Gastrocnemius medialis (tissue), 4 donors: ENCODE results near the gene GNB5. TPM values are rescaled to one million over a fixed set of nuclear protein-coding genes. Genes with fewer than 3 reads are reported as not detected.

Experiments used
- ATAC-seq, 2 donors: fragments of 150-250 bp; one replicate each; pipeline ENCODE4 v1.9.1; 2016
- DNase-seq, 2 donors: peaks; one replicate each; pipeline ENCODE4 v3.0.0-alpha.2; 2019
- H3K27ac ChIP-seq, 4 donors: fragments of 200-600 bp; sonication (generic); 1 replicate in 1 of 4; 2 replicates in 3 of 4; pipeline ENCODE4 v1.5.1; 2016 to 2018; ENCODE audit warnings: mild to moderate bottlenecking in 2 of 4, moderate library complexity in 1 of 4
- H3K27me3 ChIP-seq, 3 donors: fragments of 200-600 bp; sonication (generic) in 2 of 3; 1 replicate in 1 of 3; 2 replicates in 2 of 3; pipeline versions ENCODE4 v1.5.1 to v1.6.0; 2016 to 2019; ENCODE audit warnings: mild to moderate bottlenecking in 1 of 3, moderate library complexity in 1 of 3
- H3K36me3 ChIP-seq, 2 donors: fragments of 200-600 bp; sonication (generic) in 1 of 2; one replicate each; pipeline ENCODE4 v1.5.1; 2017 to 2018
- H3K4me1 ChIP-seq, 2 donors: fragments of 200-600 bp; sonication (generic) in 1 of 2; one replicate each; pipeline ENCODE4 v1.5.1; 2016 to 2017; ENCODE audit warnings: mild to moderate bottlenecking in 2 of 2
- H3K4me3 ChIP-seq, 4 donors: fragments of 200-600 bp; sonication (generic) in 3 of 4; 1 replicate in 1 of 4; 2 replicates in 3 of 4; pipeline ENCODE4 v1.5.1; 2016 to 2019; ENCODE audit warnings: mild to moderate bottlenecking in 2 of 4
- H3K9me3 ChIP-seq, 3 donors: fragments of 200-600 bp; sonication (generic) in 2 of 3; 1 replicate in 1 of 3; 2 replicates in 2 of 3; pipeline ENCODE4 v1.5.1; 2016 to 2019
- POLR2A ChIP-seq, 2 donors: fragments of 450-650 bp; IDR thresholded peaks; one replicate each; pipeline ENCODE4 v1.6.1; 2017; ENCODE audit warnings: antibody characterized with exemption in 2 of 2, mild to moderate bottlenecking in 2 of 2, moderate library complexity in 2 of 2
- in situ Hi-C, 4 donors: fragments of 200-750 bp; cut with MboI; loops; one replicate each; pipeline versions ENCODE4 v1.15.0 to v1.8.0; 2017; ENCODE audit warnings: low sequenced_read_pairs in 4 of 4
- intact Hi-C: fragments of 100-400 bp; cut with DNase I; formaldehyde crosslinking; loops from one replicate; pipeline ENCODE4 v1.15.1; 2023; ENCODE audit warnings: low total_unique reads
- total RNA-seq, 4 donors: library from RNA; depleted of rRNA; stranded (reverse); fragments of >200 nt; gene quantifications; one replicate each; pipeline versions ENCODE4 v1.1.0 to v1.2.3, GENCODE V29; 2016
- TF ChIP-seq, protein P1 (sequence below), 5 experiments: fragments of 450-650 bp in 3 of 5; fragments of 200-600 bp in 2 of 5; sonication (generic) in 2 of 5; IDR thresholded peaks in 4 of 5; conservative IDR thresholded peaks in 1 of 5; 1 replicate in 4 of 5; 2 replicates in 1 of 5; pipeline ENCODE4 v1.5.1; 2016 to 2019; ENCODE audit warnings: antibody characterized with exemption in 5 of 5, mild to moderate bottlenecking in 3 of 5, moderate library complexity in 3 of 5

Gene GNB5
- total RNA-seq, 4 donors from 2014 or later, result 2.9 to 4.6 (median 3.6) TPM

DNA sequence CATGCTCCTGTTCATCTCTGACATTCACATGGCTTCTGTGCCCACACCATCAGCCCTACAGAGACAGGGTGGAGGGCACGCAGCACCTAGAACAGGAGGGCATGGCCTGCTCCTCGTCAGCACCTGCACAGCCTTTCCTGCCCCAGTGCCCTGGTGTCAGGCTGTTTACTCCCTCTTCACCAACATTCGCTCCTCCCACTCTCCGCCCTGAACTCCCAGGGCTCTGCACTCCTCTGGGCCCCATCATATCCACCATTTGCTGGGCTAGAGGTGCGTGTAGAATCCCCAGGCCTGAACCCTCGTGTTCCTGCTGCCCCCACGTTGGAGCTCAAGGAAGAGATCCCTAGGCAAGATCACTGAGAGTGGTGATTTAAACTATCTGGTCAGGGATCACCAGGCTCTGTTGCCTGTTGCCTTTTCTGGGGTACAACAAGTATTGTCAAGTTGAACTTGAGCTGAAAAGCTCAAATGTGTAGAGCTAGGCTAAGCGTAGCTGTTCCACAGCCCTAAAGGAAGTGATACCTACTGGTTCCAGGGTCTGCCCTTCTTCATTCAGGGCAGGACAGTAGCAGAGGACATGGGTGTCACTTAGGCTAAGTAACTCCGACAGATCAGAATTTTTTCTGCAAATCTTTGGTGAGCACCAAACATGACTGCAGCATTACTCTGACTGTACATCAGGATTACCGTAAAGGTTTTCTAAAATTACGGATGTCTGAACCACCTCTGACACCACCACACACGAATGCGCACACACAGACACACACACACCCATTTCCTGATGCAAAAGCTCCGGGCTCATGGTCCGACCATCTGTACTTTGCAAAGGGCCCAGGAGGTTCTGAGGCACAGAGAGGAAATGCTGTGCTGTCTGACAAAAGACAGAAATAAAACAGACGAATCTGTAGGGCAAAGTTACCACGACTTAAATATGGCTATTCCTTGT, 43.7 kb upstream of the GNB5 start:
- no peaks in the 10 kb centered on the region for H3K9me3 ChIP-seq
- H3K27me3 ChIP-seq, result no peaks in the 10 kb centered on the region
- no peak for DNase-seq
- no peak for TF ChIP-seq POLR2A (IDR thresholded peaks at IDR 0.05)
- TF ChIP-seq, protein P1, sequence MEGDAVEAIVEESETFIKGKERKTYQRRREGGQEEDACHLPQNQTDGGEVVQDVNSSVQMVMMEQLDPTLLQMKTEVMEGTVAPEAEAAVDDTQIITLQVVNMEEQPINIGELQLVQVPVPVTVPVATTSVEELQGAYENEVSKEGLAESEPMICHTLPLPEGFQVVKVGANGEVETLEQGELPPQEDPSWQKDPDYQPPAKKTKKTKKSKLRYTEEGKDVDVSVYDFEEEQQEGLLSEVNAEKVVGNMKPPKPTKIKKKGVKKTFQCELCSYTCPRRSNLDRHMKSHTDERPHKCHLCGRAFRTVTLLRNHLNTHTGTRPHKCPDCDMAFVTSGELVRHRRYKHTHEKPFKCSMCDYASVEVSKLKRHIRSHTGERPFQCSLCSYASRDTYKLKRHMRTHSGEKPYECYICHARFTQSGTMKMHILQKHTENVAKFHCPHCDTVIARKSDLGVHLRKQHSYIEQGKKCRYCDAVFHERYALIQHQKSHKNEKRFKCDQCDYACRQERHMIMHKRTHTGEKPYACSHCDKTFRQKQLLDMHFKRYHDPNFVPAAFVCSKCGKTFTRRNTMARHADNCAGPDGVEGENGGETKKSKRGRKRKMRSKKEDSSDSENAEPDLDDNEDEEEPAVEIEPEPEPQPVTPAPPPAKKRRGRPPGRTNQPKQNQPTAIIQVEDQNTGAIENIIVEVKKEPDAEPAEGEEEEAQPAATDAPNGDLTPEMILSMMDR (IDR thresholded peaks at IDR 0.05 in 4 of 5, conservative IDR thresholded peaks at IDR 0.05 in 1 of 5), result no peak
- peaks cover 0 to 4% of the 10 kb centered on the region in 2 donors for H3K36me3 ChIP-seq
- intact Hi-C loops, result no loop called here
- no peak for ATAC-seq
- in situ Hi-C loops, result no loop called here
- H3K4me3 ChIP-seq, result no peak overlapping the region
- H3K27ac ChIP-seq, result no peak overlapping the region
- H3K4me1 ChIP-seq, result no peaks in the 10 kb centered on the region

GRCh38 chr15:52233405-52233804, 42.2 kb upstream of the GNB5 start:
- no peak for ATAC-seq
- peaks cover 0 to 4% of the 10 kb centered on the region in 2 donors for H3K36me3 ChIP-seq
- no peaks in the 10 kb centered on the region for H3K4me1 ChIP-seq
- H3K27ac ChIP-seq, result no peak overlapping the region
- no peak for TF ChIP-seq POLR2A (IDR thresholded peaks at IDR 0.05)
- TF ChIP-seq, protein P1 (IDR thresholded peaks at IDR 0.05 in 4 of 5, conservative IDR thresholded peaks at IDR 0.05 in 1 of 5), result no peak
- in situ Hi-C loops, result no loop called here
- no peaks in the 10 kb centered on the region for H3K27me3 ChIP-seq
- no peak for DNase-seq
- H3K9me3 ChIP-seq, result no peaks in the 10 kb centered on the region
- intact Hi-C loops, result no loop called here
- H3K4me3 ChIP-seq, result no peak overlapping the region

GRCh38 chr15:52232327-52232726, 41.1 kb upstream of the GNB5 start:
- no peaks in the 10 kb centered on the region for H3K9me3 ChIP-seq
- in situ Hi-C loops, result no loop called here
- no peaks in the 10 kb centered on the region for H3K4me1 ChIP-seq
- ATAC-seq, result no peak
- H3K4me3 ChIP-seq, result no peak overlapping the region
- DNase-seq, result no peak
- peaks cover 0 to 4% of the 10 kb centered on the region in 2 donors for H3K36me3 ChIP-seq
- TF ChIP-seq POLR2A (IDR thresholded peaks at IDR 0.05), result no peak
- TF ChIP-seq, protein P1 (IDR thresholded peaks at IDR 0.05 in 4 of 5, conservative IDR thresholded peaks at IDR 0.05 in 1 of 5), result no peak
- intact Hi-C loops, result no loop called here
- H3K27ac ChIP-seq, result no peak overlapping the region
- no peaks in the 10 kb centered on the region for H3K27me3 ChIP-seq

DNA sequence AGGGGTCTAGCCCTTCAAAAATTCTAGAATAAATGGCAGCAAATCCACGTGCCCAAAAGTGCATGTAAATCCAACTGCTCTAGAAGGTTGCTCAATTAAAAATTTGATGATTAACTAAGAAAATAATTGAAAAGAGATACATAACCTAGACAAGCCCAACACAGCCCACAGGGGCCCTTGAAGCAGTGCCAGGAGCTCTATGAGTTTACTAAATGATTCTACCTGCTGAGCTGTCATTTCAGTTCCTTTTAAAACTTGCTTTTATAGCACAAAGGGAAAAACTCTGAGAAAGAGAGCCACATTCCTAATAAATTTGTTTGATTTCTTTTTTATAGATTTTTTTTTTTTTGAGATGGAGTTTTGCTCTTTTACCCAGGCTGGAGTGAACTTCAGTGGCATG, 38.9 kb upstream of the GNB5 start:
- H3K27ac ChIP-seq, result no peak overlapping the region
- H3K9me3 ChIP-seq, result no peaks in the 10 kb centered on the region
- H3K36me3 ChIP-seq, result peaks cover 0 to 5% of the 10 kb centered on the region in 2 donors
- no peaks in the 10 kb centered on the region for H3K27me3 ChIP-seq
- no peaks in the 10 kb centered on the region for H3K4me1 ChIP-seq
- in situ Hi-C loops (no loop called here), intact Hi-C loops (no loop called here)
- H3K4me3 ChIP-seq, result no peak overlapping the region
- TF ChIP-seq, protein P1 (IDR thresholded peaks at IDR 0.05 in 4 of 5, conservative IDR thresholded peaks at IDR 0.05 in 1 of 5), result no peak
- no peak for TF ChIP-seq POLR2A (IDR thresholded peaks at IDR 0.05)
- ATAC-seq (no peak), DNase-seq (no peak)
